SH-SY5Y (cell line): ENCODE measurements around the gene TOM1.

Source experiments
- GATA2 ChIP-seq: IDR thresholded peaks from 2 replicates; pipeline ENCODE4 v1.6.1; 2011; ENCODE audit warnings: mild to moderate bottlenecking, low read depth, low read length
- GATA3 ChIP-seq: IDR thresholded peaks from 2 replicates; pipeline ENCODE4 v1.6.1; 2011; ENCODE audit warnings: low read depth, mild to moderate bottlenecking, low read length, moderate library complexity

DNA sequence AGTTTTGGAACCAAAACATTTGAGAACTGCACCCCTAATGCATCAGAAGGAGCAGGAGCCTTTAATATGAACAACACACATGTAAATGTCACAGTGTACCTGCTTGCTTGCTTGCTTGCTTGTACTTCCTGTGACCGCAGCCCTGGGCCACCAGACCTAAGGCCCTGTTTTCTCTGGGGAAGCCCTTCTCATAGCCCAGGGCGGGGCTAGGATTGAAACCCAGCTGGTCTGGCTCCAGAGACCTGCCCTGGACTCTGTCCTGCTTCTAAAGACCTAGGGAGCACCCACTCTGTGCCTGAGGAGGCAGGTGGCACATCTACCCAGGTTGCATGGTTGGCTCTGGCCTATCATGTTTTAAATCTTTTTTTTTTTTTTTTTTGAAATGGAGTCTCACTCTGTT lies 92.7 kb downstream of the TOM1 start:
- TF ChIP-seq GATA3 (no peak), GATA2 (no peak)
